ENCODE data around the gene LPP.

Gene LPP

GRCh38 chr3:188749010-188749617, 595.2 kb downstream of the LPP start:
- DNase-seq, result peak; percentile 37 to 61
- no peak for TF ChIP-seq POLR2A (IDR thresholded peaks at IDR 0.05; ENCODE audit: low read length)
- TF ChIP-seq GATA1 (IDR thresholded peaks at IDR 0.05; ENCODE audit: low read depth, low read length), result no peak

- TF ChIP-seq GATA1 (IDR thresholded peaks at IDR 0.05; ENCODE audit: low read depth, low read length) (no peak), POLR2A (IDR thresholded peaks at IDR 0.05; ENCODE audit: low read length) (no peak)
Observed at GRCh38 chr3:188749830-188750229, 595.9 kb downstream of the LPP start.

GRCh38 chr3:188750617-188751016, 596.7 kb downstream of the LPP start:
- TF ChIP-seq POLR2A (IDR thresholded peaks at IDR 0.05; ENCODE audit: low read length) (no peak), GATA1 (IDR thresholded peaks at IDR 0.05; ENCODE audit: low read depth, low read length) (no peak)
- DNase-seq, result no peak

More at GRCh38 chr3:188749830-188750229, 595.9 kb downstream of the LPP start:
- DNase-seq, result no peak

GRCh38 chr3:188752850-188753249, 598.9 kb downstream of the LPP start:
- DNase-seq, result no peak
- TF ChIP-seq POLR2A (IDR thresholded peaks at IDR 0.05; ENCODE audit: low read length), result no peak
- no peak for TF ChIP-seq GATA1 (IDR thresholded peaks at IDR 0.05; ENCODE audit: low read depth, low read length)

GRCh38 chr3:188754267-188754666, 600.3 kb downstream of the LPP start:
- TF ChIP-seq GATA1 (IDR thresholded peaks at IDR 0.05; ENCODE audit: low read depth, low read length) (no peak), POLR2A (IDR thresholded peaks at IDR 0.05; ENCODE audit: low read length) (no peak)
- no peak for DNase-seq

GRCh38 chr3:188756241-188756640, 602.3 kb downstream of the LPP start:
- DNase-seq, result no peak
- no peak for TF ChIP-seq POLR2A (IDR thresholded peaks at IDR 0.05; ENCODE audit: low read length)
- no peak for TF ChIP-seq GATA1 (IDR thresholded peaks at IDR 0.05; ENCODE audit: low read depth, low read length)

GRCh38 chr3:188759336-188760005, 605.5 kb downstream of the LPP start:
- no peak for TF ChIP-seq GATA1 (IDR thresholded peaks at IDR 0.05; ENCODE audit: low read depth, low read length)
- TF ChIP-seq POLR2A (IDR thresholded peaks at IDR 0.05; ENCODE audit: low read length), result no peak
- DNase-seq, result no peak

GRCh38 chr3:188760408-188760807, 606.5 kb downstream of the LPP start:
- no peak for DNase-seq
- TF ChIP-seq GATA1 (IDR thresholded peaks at IDR 0.05; ENCODE audit: low read depth, low read length) (no peak), POLR2A (IDR thresholded peaks at IDR 0.05; ENCODE audit: low read length) (no peak)

GRCh38 chr3:188761439-188761838, 607.5 kb downstream of the LPP start:
- no peak for DNase-seq
- TF ChIP-seq POLR2A (IDR thresholded peaks at IDR 0.05; ENCODE audit: low read length), result no peak
- TF ChIP-seq GATA1 (IDR thresholded peaks at IDR 0.05; ENCODE audit: low read depth, low read length), result no peak

- no peak for DNase-seq
- TF ChIP-seq POLR2A (IDR thresholded peaks at IDR 0.05; ENCODE audit: low read length) (no peak), GATA1 (IDR thresholded peaks at IDR 0.05; ENCODE audit: low read depth, low read length) (no peak)
Observed at GRCh38 chr3:188761964-188762363, 608.0 kb downstream of the LPP start.

- DNase-seq, result no peak
- TF ChIP-seq POLR2A (IDR thresholded peaks at IDR 0.05; ENCODE audit: low read length), result no peak
- TF ChIP-seq GATA1 (IDR thresholded peaks at IDR 0.05; ENCODE audit: low read depth, low read length), result no peak
Observed at GRCh38 chr3:188764609-188765008, 610.7 kb downstream of the LPP start.

- no peak for DNase-seq
- TF ChIP-seq GATA1 (IDR thresholded peaks at IDR 0.05; ENCODE audit: low read depth, low read length) (no peak), POLR2A (IDR thresholded peaks at IDR 0.05; ENCODE audit: low read length) (no peak)
Observed at GRCh38 chr3:188769831-188770230, 615.9 kb downstream of the LPP start.

GRCh38 chr3:188772886-188773285, 618.9 kb downstream of the LPP start:
- DNase-seq, result no peak
- no peak for TF ChIP-seq POLR2A (IDR thresholded peaks at IDR 0.05; ENCODE audit: low read length)
- no peak for TF ChIP-seq GATA1 (IDR thresholded peaks at IDR 0.05; ENCODE audit: low read depth, low read length)

- TF ChIP-seq GATA1 (IDR thresholded peaks at IDR 0.05; ENCODE audit: low read depth, low read length) (no peak), POLR2A (IDR thresholded peaks at IDR 0.05; ENCODE audit: low read length) (no peak)
- DNase-seq, result no peak
Observed at GRCh38 chr3:188775412-188775811, 621.5 kb downstream of the LPP start.

- no peak for DNase-seq
- TF ChIP-seq GATA1 (IDR thresholded peaks at IDR 0.05; ENCODE audit: low read depth, low read length), result no peak
Observed at GRCh38 chr3:188776447-188776846, 622.5 kb downstream of the LPP start.
